Measurements from ENCODE around the gene MEGF11.

Gene MEGF11

GRCh38 chr15:66212563-66212921 lies 41.0 kb downstream of the MEGF11 start:
- DNase-seq = no peak

GRCh38 chr15:66211670-66212562 lies 41.6 kb downstream of the MEGF11 start:
- no peak for DNase-seq

- DNase-seq = no peak
These were observed 42.9 kb downstream of the MEGF11 start for GRCh38 chr15:66210684-66211083.

- no peak for DNase-seq
These were observed 54.8 kb downstream of the MEGF11 start for GRCh38 chr15:66198757-66199156.

- DNase-seq = no peak
These were observed 56.9 kb downstream of the MEGF11 start for GRCh38 chr15:66196602-66197001.

- no peak for DNase-seq
These were observed 57.8 kb downstream of the MEGF11 start for GRCh38 chr15:66195621-66196230.

GRCh38 chr15:66193066-66193465 lies 60.5 kb downstream of the MEGF11 start:
- DNase-seq = no peak

- no peak for DNase-seq
These were observed 62.8 kb downstream of the MEGF11 start for GRCh38 chr15:66190746-66191145.

- no peak for DNase-seq
These were observed 64.3 kb downstream of the MEGF11 start for GRCh38 chr15:66189291-66189690.

- DNase-seq = no peak
These were observed 65.1 kb downstream of the MEGF11 start for GRCh38 chr15:66188464-66188863.

- no peak for DNase-seq
These were observed 66.3 kb downstream of the MEGF11 start for GRCh38 chr15:66187271-66187670.

- no peak for DNase-seq
These were observed 67.3 kb downstream of the MEGF11 start for GRCh38 chr15:66186049-66186825.

GRCh38 chr15:66184936-66185790 lies 68.4 kb downstream of the MEGF11 start:
- no peak for DNase-seq

- DNase-seq = no peak
These were observed 69.1 kb downstream of the MEGF11 start for GRCh38 chr15:66184492-66184891.

GRCh38 chr15:66180531-66181097 lies 72.9 kb downstream of the MEGF11 start:
- no peak for DNase-seq

GRCh38 chr15:66178531-66178910 lies 75.0 kb downstream of the MEGF11 start:
- no peak for DNase-seq

- DNase-seq = no peak
These were observed 81.1 kb downstream of the MEGF11 start for GRCh38 chr15:66172324-66172980.

GRCh38 chr15:66171841-66172240 lies 81.7 kb downstream of the MEGF11 start:
- DNase-seq = no peak

GRCh38 chr15:66170716-66171115 lies 82.8 kb downstream of the MEGF11 start:
- no peak for DNase-seq

GRCh38 chr15:66170042-66170441 lies 83.5 kb downstream of the MEGF11 start:
- no peak for DNase-seq

GRCh38 chr15:66169625-66170024 lies 83.9 kb downstream of the MEGF11 start:
- no peak for DNase-seq

GRCh38 chr15:66169023-66169422 lies 84.5 kb downstream of the MEGF11 start:
- no peak for DNase-seq

All from CD4-positive, alpha-beta T cell treated with Interleukin-17A for 4 hours (primary cell).